GM23248 (cell line): ENCODE data around the gene ASS1. TPM values are rescaled to one million over a fixed set of nuclear protein-coding genes. Genes with fewer than 3 reads are reported as not detected.

Source experiments
- DNase-seq: peaks from one replicate; pipeline ENCODE4 v3.0.0-alpha.2; 2015
- H2AFZ ChIP-seq: fragments of 200-600 bp; sonication (generic); 2 replicates; pipeline ENCODE4 v1.6.1; 2016; ENCODE audit warnings: antibody characterized with exemption
- H3F3A ChIP-seq: fragments of 200-600 bp; sonication (generic); 2 replicates; pipeline ENCODE4 v1.6.1; 2016; ENCODE audit warnings: mild to moderate bottlenecking, antibody characterized with exemption, mixed run types; ENCODE audit not compliant: insufficient read depth
- H3K27ac ChIP-seq: fragments of 200-600 bp; sonication (generic); 2 replicates; pipeline ENCODE4 v1.5.1; 2016; ENCODE audit warnings: mild to moderate bottlenecking
- H3K27me3 ChIP-seq: fragments of 200-600 bp; sonication (generic); replicated peaks from 2 replicates; pipeline ENCODE4 v1.6.1; 2016; ENCODE audit warnings: mild to moderate bottlenecking; ENCODE audit not compliant: insufficient read depth
- H3K36me3 ChIP-seq: fragments of 200-600 bp; sonication (generic); 2 replicates; pipeline ENCODE4 v1.6.1; 2016; ENCODE audit warnings: low read depth, mild to moderate bottlenecking
- H3K4me1 ChIP-seq: fragments of 200-600 bp; sonication (generic); 2 replicates; pipeline ENCODE4 v1.6.1; 2016; ENCODE audit warnings: mild to moderate bottlenecking; ENCODE audit not compliant: insufficient read depth
- H3K4me2 ChIP-seq: fragments of 200-600 bp; sonication (generic); one replicate; pipeline ENCODE4 v1.6.1; 2016; ENCODE audit warnings: mild to moderate bottlenecking; ENCODE audit not compliant: unreplicated experiment
- H3K4me3 ChIP-seq: fragments of 200-600 bp; sonication (generic); 2 replicates; pipeline ENCODE4 v1.5.1; 2016; ENCODE audit warnings: mild to moderate bottlenecking
- H3K79me2 ChIP-seq: fragments of 200-600 bp; sonication (generic); 2 replicates; pipeline ENCODE4 v1.6.1; 2016; ENCODE audit warnings: mild to moderate bottlenecking; ENCODE audit not compliant: insufficient read depth
- H3K9ac ChIP-seq: fragments of 200-600 bp; sonication (generic); 2 replicates; pipeline ENCODE4 v1.6.1; 2016; ENCODE audit warnings: mild to moderate bottlenecking
- H3K9me2 ChIP-seq: fragments of 200-600 bp; sonication (generic); 2 replicates; pipeline ENCODE4 v1.6.1; 2016; ENCODE audit warnings: mixed run types, mild to moderate bottlenecking, moderate library complexity; ENCODE audit not compliant: insufficient read depth
- H3K9me3 ChIP-seq: fragments of 200-600 bp; sonication (generic); one replicate; pipeline ENCODE4 v1.6.1; 2017; ENCODE audit warnings: low read depth
- H4K20me1 ChIP-seq: fragments of 200-600 bp; sonication (generic); 2 replicates; pipeline ENCODE4 v1.6.0; 2016; ENCODE audit not compliant: insufficient read depth
- EZH2 ChIP-seq: fragments of 200-600 bp; sonication (generic); IDR thresholded peaks from 2 replicates; pipeline ENCODE4 v1.6.1; 2018; ENCODE audit warnings: antibody characterized with exemption, mild to moderate bottlenecking; ENCODE audit not compliant: insufficient read depth, poor library complexity, severe bottlenecking
- EZH2phosphoT487 ChIP-seq: fragments of 200-600 bp; sonication (generic); IDR thresholded peaks from 2 replicates; pipeline ENCODE4 v1.6.1; 2018; ENCODE audit warnings: antibody characterized with exemption, moderate library complexity, mild to moderate bottlenecking, low read depth; ENCODE audit not compliant: insufficient read depth
- WGBS, 2 experiments: methylation state at CpG; one replicate each; pipeline ENCODE4 v1.1.6; 2015 to 2017; ENCODE audit warnings: low lambda C conversion rate in 2 of 2, low coverage in 1 of 2; ENCODE audit errors: missing lambda C conversion rate in 2 of 2; 5-methylcytosine and 5-hydroxymethylcytosine counted together
- in situ Hi-C: fragments of 300-500 bp; cut with MboI; formaldehyde crosslinking; loops from 2 replicates; pipeline ENCODE4 v1.15.0; 2020
- polyA plus RNA-seq: library from polyadenylated mRNA; unstranded; fragments of >200 nt; fragmentation: Nextera tagmentation; extraction: Ambion mirVana; gene quantifications from 2 replicates; pipeline ENCODE4 v1.2.1, GENCODE V29; 2016
- total RNA-seq: library from RNA; depleted of rRNA; stranded (reverse); fragments of >200 nt; shearing (Covaris generic); gene quantifications from 2 replicates; pipeline ENCODE4 v1.2.3, GENCODE V29; 2014

Gene ASS1
- total and polyA plus RNA-seq, 2 experiments from 2014 or later: 124 to 216 TPM

DNA sequence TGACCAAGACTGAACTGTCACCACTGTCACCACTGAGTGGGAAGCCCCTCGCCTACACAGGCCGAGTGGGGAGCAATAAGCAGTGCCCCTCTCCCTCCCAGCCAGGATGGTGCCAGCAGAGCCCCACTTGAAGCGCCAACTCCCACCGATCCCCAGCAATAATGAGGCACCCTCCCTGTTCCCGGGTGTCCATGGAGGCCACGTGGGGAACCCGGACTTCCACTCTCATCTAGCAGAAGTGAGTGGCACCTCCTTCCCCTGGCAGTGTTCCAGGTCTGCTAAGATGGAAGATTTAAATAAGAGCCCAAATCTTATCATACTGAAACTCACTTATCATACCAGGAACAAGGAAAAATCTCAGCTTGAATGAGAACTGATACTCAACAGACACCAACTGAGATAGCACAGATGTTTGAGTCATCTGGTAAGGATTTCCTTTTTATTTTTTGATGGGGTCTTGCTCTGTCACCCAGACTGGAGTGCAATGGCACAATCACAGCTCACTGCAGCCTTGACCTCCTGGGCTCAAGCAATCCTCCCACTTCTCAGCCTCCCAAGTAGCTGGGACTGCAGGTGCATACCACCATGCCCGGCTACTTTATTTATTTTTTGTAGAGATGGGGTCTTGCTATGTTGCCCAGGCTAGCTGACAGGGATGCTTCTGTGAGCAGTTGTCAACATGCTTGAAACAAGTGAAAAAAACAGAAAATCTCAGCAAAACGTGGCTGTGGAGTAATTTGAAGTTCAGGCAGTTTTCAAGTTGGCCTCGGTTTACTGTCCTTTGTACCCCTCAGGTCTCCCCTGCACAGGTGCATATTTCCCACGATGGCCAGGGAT lies 29.6 kb upstream of the ASS1 start:
- no peak for DNase-seq
- in situ Hi-C loops: no loop called here
- no peaks in the 10 kb centered on the region for H3K4me1 ChIP-seq
- no peaks in the 10 kb centered on the region for H3K9me3 ChIP-seq
- H3K4me2 ChIP-seq: no peak overlapping the region
- no peaks in the 10 kb centered on the region for H3K79me2 ChIP-seq
- no peaks in the 10 kb centered on the region for H3K36me3 ChIP-seq
- TF ChIP-seq EZH2 (no peak), EZH2phosphoT487 (no peak)
- H2AFZ ChIP-seq: no peak overlapping the region
- no peaks in the 10 kb centered on the region for H3F3A ChIP-seq
- 51 to 63% methylated on average over 11 of the region's 11 CpGs for WGBS, 2 experiments
- H3K4me3 ChIP-seq: no peak overlapping the region
- no peak overlapping the region for H3K9ac ChIP-seq
- peaks cover 4% of the 10 kb centered on the region for H3K27me3 ChIP-seq
- no peaks in the 10 kb centered on the region for H4K20me1 ChIP-seq
- H3K9me2 ChIP-seq: no peaks in the 10 kb centered on the region
- no peak overlapping the region for H3K27ac ChIP-seq

GRCh38 chr9:130417602-130418001 lies 27.2 kb upstream of the ASS1 start:
- no peak overlapping the region for H3K27ac ChIP-seq
- H4K20me1 ChIP-seq: no peaks in the 10 kb centered on the region
- no peak for DNase-seq
- in situ Hi-C loops: no loop called here
- H3K4me3 ChIP-seq: no peak overlapping the region
- H3K4me2 ChIP-seq: no peak overlapping the region
- no peaks in the 10 kb centered on the region for H3F3A ChIP-seq
- no peak overlapping the region for H3K9ac ChIP-seq
- 0 out of 2 replicates have a peak, but pooled peaks cover 4% of the 10 kb centered on the region for H3K4me1 ChIP-seq
- H3K9me3 ChIP-seq: no peaks in the 10 kb centered on the region
- peaks cover 4% of the 10 kb centered on the region for H3K27me3 ChIP-seq
- WGBS, 2 experiments: 71 to 75% methylated on average over 5 of the region's 5 CpGs
- H2AFZ ChIP-seq: no peak overlapping the region
- no peaks in the 10 kb centered on the region for H3K9me2 ChIP-seq
- TF ChIP-seq EZH2 (no peak), EZH2phosphoT487 (no peak)
- H3K36me3 ChIP-seq: no peaks in the 10 kb centered on the region
- H3K79me2 ChIP-seq: no peaks in the 10 kb centered on the region

DNA sequence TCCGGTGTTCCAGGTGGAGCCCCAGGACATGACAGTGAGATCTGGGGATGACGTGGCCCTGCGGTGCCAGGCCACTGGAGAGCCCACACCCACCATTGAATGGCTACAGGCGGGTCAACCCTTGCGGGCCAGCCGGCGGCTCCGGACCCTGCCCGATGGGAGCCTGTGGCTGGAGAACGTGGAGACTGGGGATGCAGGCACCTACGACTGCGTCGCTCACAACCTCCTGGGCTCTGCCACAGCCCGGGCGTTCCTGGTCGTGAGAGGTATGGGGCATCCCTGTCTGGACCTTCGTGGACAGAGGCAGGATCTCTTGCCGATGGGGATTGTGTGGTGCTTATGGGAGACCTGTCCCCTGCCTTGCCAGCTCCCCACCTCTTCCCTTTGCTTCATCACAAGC lies 26.0 kb upstream of the ASS1 start:
- no peaks in the 10 kb centered on the region for H4K20me1 ChIP-seq
- H3K79me2 ChIP-seq: no peaks in the 10 kb centered on the region
- H3K9me2 ChIP-seq: no peaks in the 10 kb centered on the region
- in situ Hi-C loops: no loop called here
- no peak for TF ChIP-seq EZH2phosphoT487
- no peak for TF ChIP-seq EZH2
- no peak overlapping the region for H2AFZ ChIP-seq
- no peak overlapping the region for H3K9ac ChIP-seq
- no peaks in the 10 kb centered on the region; the same call in 1 of the 2 replicates for H3K27me3 ChIP-seq
- no peak overlapping the region for H3K4me2 ChIP-seq
- no peaks in the 10 kb centered on the region for H3K9me3 ChIP-seq
- H3K27ac ChIP-seq: no peak overlapping the region
- no peak for DNase-seq
- no peaks in the 10 kb centered on the region for H3F3A ChIP-seq
- WGBS, 2 experiments: 81 to 82% methylated on average over 18 of the region's 18 CpGs
- H3K4me3 ChIP-seq: no peak overlapping the region
- 0 out of 2 replicates have a peak, but pooled peaks cover 4% of the 10 kb centered on the region for H3K4me1 ChIP-seq
- H3K36me3 ChIP-seq: no peaks in the 10 kb centered on the region

DNA sequence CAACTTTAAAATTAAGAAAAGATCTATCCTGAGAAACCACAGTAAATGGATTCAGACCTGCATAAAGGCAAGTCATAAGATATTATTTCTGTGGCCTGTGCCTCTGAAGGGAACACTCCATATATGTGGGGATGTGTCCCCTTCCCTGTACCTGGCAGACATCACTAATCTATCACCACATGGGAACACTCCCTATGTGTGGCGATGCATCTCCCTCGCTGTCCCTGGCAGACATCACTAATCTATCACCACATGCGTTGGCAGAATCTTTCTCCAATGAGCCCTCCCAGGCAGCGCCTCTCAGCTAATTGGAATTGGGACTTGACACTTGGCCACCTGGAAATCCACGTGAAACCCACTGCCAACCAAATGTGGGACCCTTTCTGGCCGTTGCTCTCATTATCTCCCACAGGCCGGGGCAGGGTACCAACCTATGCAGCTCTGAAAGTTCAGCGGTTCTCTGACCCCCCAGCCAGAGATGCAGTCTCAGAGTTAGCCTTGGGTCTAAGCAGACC lies 25.2 kb upstream of the ASS1 start:
- no peaks in the 10 kb centered on the region for H3K36me3 ChIP-seq
- no peak overlapping the region for H3K4me3 ChIP-seq
- H3K79me2 ChIP-seq: no peaks in the 10 kb centered on the region
- no peak overlapping the region for H3K9ac ChIP-seq
- in situ Hi-C loops: no loop called here
- 0 out of 2 replicates have a peak, but pooled peaks cover 4% of the 10 kb centered on the region for H3K4me1 ChIP-seq
- no peak overlapping the region for H2AFZ ChIP-seq
- no peak overlapping the region for H3K4me2 ChIP-seq
- DNase-seq: no peak
- no peaks in the 10 kb centered on the region for H3K9me2 ChIP-seq
- no peak overlapping the region for H3K27ac ChIP-seq
- no peaks in the 10 kb centered on the region for H4K20me1 ChIP-seq
- WGBS, 2 experiments: 84 to 89% methylated on average over 8 of the region's 8 CpGs
- H3K27me3 ChIP-seq: no peaks in the 10 kb centered on the region; the same call in 1 of the 2 replicates
- H3K9me3 ChIP-seq: no peaks in the 10 kb centered on the region
- H3F3A ChIP-seq: no peaks in the 10 kb centered on the region
- TF ChIP-seq EZH2phosphoT487: no peak
- no peak for TF ChIP-seq EZH2
